DND-41 (cell line): ENCODE data around the gene UBE2K.

Experiments
- CTCF ChIP-seq: IDR thresholded peaks from 2 replicates; pipeline ENCODE4 v1.5.1; 2012; ENCODE audit warnings: borderline replicate concordance, low read length, moderate library complexity, mild to moderate bottlenecking; ENCODE audit not compliant: poor library complexity, severe bottlenecking; ENCODE audit errors: extremely low read depth
- EZH2 ChIP-seq: IDR thresholded peaks from 3 replicates; pipeline ENCODE4 v1.6.1; 2012; ENCODE audit warnings: borderline replicate concordance, low read depth, mild to moderate bottlenecking, moderate library complexity, low read length, inconsistent platforms; ENCODE audit not compliant: severe bottlenecking

GRCh38 chr4:39714166-39714565, 16.2 kb downstream of the UBE2K start:
- TF ChIP-seq CTCF (no peak), EZH2 (no peak)
